ENCODE data around the gene S100P. TPM values are rescaled to one million over a fixed set of nuclear protein-coding genes. Genes with fewer than 3 reads are reported as not detected.

S100P gene
- total and polyA plus RNA-seq, 9 donors = 0.37 to 2.1 (median 0.86) TPM; not detected in 3

GRCh38 chr4:6731780-6732179, 38.1 kb downstream of the S100P start:
- Histone ChIP-seq H3K27me3 (no peaks in the 10 kb centered on the region), H3K4me3 (no peak overlapping the region), H3K4me1 (ENCODE audit: insufficient read depth) (no peaks in the 10 kb centered on the region), H3K9me3 (no peaks in the 10 kb centered on the region), H3K27ac (no peak overlapping the region), H3K36me3 (no peaks in the 10 kb centered on the region)
- intact Hi-C loops (cut with DNase I) = no loop called here
- no peak for DNase-seq
- 87 to 96% (median 90%) methylated on average over 6 of the region's 6 CpGs for WGBS, 3 donors
- no peak for TF ChIP-seq CTCF (IDR thresholded peaks at IDR 0.05)
- TF ChIP-seq EP300 (IDR thresholded peaks at IDR 0.05) = no peak
- TF ChIP-seq POLR2A (IDR thresholded peaks at IDR 0.05) = no peak

GRCh38 chr4:6732441-6733357, 39.0 kb downstream of the S100P start:
- H3K36me3 ChIP-seq = no peaks in the 10 kb centered on the region
- no peak overlapping the region for H3K4me3 ChIP-seq
- 62 to 63% (median 62%) methylated on average over 18 to 21 of the region's 21 CpGs for WGBS, 3 donors
- peak in 4 of 5 donors; percentile 64 to 73 (median 67) for DNase-seq
- no peaks in the 10 kb centered on the region for H3K4me1 ChIP-seq (ENCODE audit: insufficient read depth)
- H3K9me3 ChIP-seq = no peaks in the 10 kb centered on the region
- intact Hi-C loops (cut with DNase I) = no loop called here
- no peaks in the 10 kb centered on the region for H3K27me3 ChIP-seq
- H3K27ac ChIP-seq = no peak overlapping the region
- TF ChIP-seq POLR2A (IDR thresholded peaks at IDR 0.05) = no peak
- TF ChIP-seq EP300 (IDR thresholded peaks at IDR 0.05) = no peak
- no peak for TF ChIP-seq CTCF (IDR thresholded peaks at IDR 0.05)

- Histone ChIP-seq H3K9me3 (no peaks in the 10 kb centered on the region), H3K4me3 (no peak overlapping the region), H3K36me3 (no peaks in the 10 kb centered on the region), H3K27ac (no peak overlapping the region), H3K27me3 (no peaks in the 10 kb centered on the region), H3K4me1 (ENCODE audit: insufficient read depth) (no peaks in the 10 kb centered on the region)
- intact Hi-C loops (cut with DNase I) = no loop called here
- no peak for DNase-seq
- no peak for TF ChIP-seq POLR2A (IDR thresholded peaks at IDR 0.05)
- TF ChIP-seq EP300 (IDR thresholded peaks at IDR 0.05) = no peak
- TF ChIP-seq CTCF (IDR thresholded peaks at IDR 0.05) = no peak
- 89 to 91% (median 91%) methylated on average over 27 of the region's 27 CpGs for WGBS, 3 donors
These were observed 39.9 kb downstream of the S100P start for GRCh38 chr4:6733358-6734164.

DNA sequence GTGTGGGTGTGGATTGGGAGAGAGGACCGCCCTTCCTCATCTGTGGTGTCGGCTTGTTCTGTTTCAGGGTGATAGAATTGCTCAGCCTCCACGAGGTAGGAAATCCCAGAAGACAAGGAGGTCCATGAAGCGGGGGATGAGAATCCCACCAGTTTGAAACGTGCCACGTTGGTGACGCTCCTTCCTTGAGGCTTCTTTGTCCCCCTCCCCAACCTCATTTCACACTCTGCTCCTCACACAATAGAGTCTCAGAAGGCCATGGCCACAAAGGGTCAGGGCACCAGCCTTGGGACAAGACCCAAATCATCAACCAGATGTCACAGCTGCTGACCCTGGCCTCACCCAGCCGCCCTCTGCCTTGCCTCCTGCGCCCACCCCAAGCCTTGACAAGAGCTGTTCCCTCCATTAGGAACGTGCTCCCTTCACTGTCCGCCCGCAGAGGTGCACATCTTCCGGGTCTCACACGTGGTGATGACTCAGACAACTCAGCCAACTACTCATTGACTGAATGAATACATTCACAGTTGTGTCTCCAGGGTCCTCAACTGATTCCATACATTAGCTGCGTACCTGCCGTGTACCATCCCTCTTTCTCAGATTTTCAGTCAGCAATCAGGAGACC, 40.6 kb downstream of the S100P start:
- 81 to 87% (median 83%) methylated on average over 16 of the region's 16 CpGs for WGBS, 3 donors
- no peak for DNase-seq
- intact Hi-C loops (cut with DNase I) = no loop called here
- Histone ChIP-seq H3K27ac (no peak overlapping the region), H3K9me3 (no peaks in the 10 kb centered on the region), H3K4me3 (no peak overlapping the region), H3K4me1 (ENCODE audit: insufficient read depth) (no peaks in the 10 kb centered on the region), H3K27me3 (no peaks in the 10 kb centered on the region), H3K36me3 (no peaks in the 10 kb centered on the region)
- TF ChIP-seq EP300 (IDR thresholded peaks at IDR 0.05) = no peak
- TF ChIP-seq POLR2A (IDR thresholded peaks at IDR 0.05) = no peak
- no peak for TF ChIP-seq CTCF (IDR thresholded peaks at IDR 0.05)

Measured in ovary (tissue), 9 donors.